COLO668 (cell line): ENCODE data around the gene FEV.
A peak's percentile ranks its signal among the peaks of the same experiment; 100 is the strongest.

Experiments used
- DNase-seq: peaks from one replicate; lab custom pipeline; 2025; ENCODE audit not compliant: unreplicated experiment; lab: John Stamatoyannopoulos, UW

The FEV gene

DNA sequence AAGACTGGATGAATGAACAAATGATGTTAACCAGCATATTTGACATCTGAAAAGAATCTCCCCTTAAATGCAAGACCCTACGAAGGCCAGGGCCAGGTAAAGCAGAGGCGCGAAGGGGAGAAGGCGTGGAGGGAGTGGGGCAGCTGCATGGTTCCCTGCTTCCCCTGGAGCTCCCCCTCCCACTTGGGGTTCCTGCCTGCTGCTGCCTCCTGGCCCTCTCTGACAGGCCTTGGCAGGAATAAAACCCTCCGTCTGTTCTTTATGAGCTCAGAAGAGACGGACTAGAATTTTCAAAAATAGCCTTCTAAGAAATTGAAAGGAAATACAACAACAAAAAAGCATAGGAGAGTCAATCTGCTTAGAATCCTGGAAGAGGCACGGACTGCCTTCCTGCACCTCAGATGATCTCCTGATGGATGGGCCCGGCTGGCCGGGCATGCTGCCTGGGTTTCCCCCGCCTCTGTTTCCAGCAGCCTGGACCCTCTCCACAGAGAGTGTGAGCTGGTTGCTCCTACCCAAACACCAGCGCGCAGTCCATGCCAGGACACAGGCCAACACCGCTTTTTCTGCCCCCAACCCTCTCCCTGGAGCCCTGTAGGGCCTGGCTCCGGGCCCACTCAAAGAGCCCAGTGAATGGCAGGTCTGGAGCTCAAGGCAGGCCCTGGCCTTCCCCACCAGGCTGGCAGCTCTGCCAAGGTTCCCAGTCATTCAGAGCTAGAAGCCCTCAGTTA lies 32.4 kb upstream of the FEV start:
- no peak for DNase-seq

DNA sequence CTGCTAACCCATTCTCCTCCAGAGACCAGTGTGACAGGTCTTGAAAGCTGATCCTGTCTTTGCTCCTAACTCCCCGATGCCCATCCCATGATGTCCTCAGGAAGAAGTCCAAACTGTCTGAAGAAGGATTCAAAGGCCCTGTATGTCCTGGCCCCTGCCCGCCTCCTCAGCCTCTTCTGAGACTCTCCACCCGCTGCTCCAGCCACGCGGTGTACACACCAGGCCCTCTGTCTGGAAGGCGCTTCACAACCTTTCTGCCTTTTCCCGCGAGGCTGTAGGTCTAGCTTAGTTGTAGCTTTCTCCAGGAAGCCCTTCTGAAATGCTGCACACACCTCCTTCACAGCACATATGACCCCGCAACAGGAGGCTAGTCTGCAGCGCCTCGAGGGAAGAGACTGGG lies 31.7 kb upstream of the FEV start:
- no peak for DNase-seq

GRCh38 chr2:219010873-219011272 lies 25.9 kb upstream of the FEV start:
- DNase-seq: no peak

GRCh38 chr2:219010162-219010756 lies 25.3 kb upstream of the FEV start:
- peak; percentile 55 for DNase-seq

- no peak for DNase-seq
Measured at GRCh38 chr2:219009294-219009693, 24.3 kb upstream of the FEV start.

GRCh38 chr2:219003979-219004378 lies 19.0 kb upstream of the FEV start:
- DNase-seq: no peak

GRCh38 chr2:219003267-219003634 lies 18.3 kb upstream of the FEV start:
- peak; percentile 45 for DNase-seq

DNA sequence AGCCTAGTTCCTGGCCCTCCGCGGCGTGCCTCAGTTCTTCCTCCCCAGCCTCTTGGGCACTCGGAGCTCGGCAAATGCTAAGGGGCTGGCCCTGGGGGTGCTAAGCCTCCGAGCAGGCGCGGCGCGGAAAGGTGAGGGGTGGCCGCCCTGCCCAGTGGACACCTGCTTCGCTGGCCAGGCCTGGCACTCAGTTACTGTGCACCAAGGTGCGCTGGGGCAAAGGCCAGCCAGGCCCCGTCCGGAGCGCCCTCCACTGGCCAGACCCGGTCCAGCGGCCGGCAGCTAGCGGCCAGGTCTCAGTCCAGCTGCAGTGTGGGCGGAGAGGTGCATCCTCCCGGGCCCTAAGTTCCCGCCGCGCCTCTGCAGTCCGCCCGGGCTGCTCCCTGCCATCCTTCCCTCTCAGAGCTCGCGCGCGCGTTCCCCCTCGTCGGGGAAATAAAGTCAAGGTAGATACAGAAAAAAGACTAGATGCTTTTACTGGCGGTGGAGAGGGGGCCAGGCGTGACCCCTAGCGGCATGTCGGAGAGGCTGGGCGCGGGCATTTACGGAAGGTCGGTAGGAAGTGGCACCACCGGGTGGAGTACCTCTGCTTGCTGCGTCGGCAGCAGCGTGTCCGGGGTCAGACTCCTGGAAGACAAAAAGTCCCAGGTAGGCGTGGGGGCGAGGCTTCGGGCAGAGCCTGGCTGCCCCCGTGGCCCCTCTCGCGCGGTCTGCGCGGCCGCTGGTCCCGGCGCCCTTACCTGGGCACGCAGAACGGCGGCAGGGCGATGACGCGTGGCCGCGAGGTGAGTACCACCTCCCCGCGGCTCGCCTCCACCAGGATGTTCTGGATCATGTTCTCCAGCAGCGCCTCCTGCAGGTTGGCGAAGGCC lies 17.6 kb upstream of the FEV start:
- DNase-seq: peak; percentile 97

DNA sequence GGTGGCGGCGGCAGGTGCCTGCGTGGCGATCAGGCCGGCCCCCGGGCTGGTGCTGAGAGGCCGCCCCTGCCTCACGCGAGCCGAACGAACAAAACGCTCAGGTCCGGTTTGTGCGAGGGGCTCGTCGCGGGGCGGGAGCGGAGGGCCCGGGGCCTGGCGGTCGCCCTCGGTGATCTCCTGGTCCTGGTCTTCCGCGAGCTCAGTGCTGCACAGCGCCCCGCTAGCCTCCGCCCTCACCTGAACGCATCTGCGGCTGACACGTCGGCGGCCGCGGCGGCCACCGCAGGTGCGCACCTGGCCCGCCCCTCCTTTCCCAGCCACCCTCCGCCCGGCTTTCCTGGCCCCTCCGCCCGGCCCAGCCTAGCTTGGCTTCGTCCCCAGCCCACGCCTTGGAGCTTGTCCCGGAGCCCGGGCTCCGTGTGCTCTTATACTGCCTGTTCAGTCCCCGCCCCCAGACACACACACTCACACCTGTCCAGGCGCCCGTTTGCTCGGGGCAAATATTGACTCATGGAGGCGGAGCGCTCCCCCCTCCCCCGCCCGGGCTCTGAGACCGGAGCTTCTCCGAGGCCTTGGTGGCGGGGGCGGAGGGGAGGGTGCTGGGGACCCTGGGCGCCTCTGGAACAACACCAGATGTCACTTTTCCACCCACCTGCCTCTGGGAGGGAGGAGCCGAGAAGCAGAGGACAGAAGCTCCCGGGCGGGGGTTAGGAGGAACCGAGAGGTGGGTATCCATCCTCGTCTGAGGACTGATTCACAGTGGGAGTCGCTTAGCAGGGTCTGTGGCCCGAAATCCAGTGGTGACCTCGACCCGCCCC lies 16.8 kb upstream of the FEV start:
- DNase-seq: peak; percentile 99

- no peak for DNase-seq
Measured at GRCh38 chr2:219001100-219001576, 16.2 kb upstream of the FEV start.

GRCh38 chr2:219000569-219000960 lies 15.6 kb upstream of the FEV start:
- DNase-seq: peak; percentile 65

GRCh38 chr2:218999881-219000568 lies 15.0 kb upstream of the FEV start:
- peak; percentile 96 for DNase-seq

GRCh38 chr2:218999021-218999880 lies 14.3 kb upstream of the FEV start:
- DNase-seq: peak; percentile 39

GRCh38 chr2:218998414-218999002 lies 13.5 kb upstream of the FEV start:
- DNase-seq: peak; percentile 63

DNA sequence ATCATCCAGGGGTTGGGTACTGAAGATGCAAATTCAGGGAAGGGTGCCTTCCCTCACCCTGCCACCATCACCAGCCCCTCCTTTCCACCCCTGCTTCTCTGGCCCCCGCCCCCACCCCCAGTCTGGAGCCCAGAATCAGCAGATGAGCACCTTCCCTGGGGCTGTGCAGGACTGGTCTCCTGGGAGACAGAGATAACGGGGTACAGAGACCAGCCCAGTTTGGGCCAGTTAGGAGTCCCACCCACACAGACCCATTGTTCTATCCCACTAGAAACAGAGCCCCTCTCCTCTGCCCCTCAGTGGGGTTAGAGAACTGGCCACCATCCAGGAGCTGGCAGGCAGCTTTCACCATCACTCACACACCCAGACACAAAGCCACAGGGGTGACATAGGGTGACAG lies 12.7 kb upstream of the FEV start:
- DNase-seq: peak; percentile 70

DNA sequence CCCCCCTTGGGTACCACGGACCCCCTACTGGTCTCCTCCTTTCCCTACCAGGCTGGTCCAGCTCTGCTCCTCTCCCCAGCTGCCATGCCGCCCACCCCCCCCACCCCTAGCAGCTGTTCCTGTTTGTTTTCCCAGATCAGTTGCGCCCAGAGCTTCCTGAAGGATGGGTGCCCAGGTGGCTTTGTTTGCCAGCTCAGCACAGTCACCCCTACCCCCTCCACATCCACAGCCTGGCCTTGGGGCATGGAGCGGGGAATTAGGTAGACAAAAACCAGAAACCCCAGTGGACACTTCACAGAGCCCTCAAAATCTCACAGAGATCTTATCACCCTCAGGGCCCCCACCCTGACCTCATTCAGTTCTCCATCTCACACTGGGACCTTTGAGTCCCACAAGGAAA lies 12.0 kb upstream of the FEV start:
- peak; percentile 90 for DNase-seq

GRCh38 chr2:218995972-218996711 lies 11.2 kb upstream of the FEV start:
- DNase-seq: peak; percentile 97

- DNase-seq: no peak
Measured at GRCh38 chr2:218995561-218995960, 10.6 kb upstream of the FEV start.
